ENCODE results near the gene PRUNE2.
A peak's percentile ranks its signal among the peaks of the same experiment; 100 is the strongest.

Gene PRUNE2

GRCh38 chr9:76713381-76713780 lies 192.5 kb downstream of the PRUNE2 start:
- H3K4me3 ChIP-seq (ENCODE audit: low read depth, low read length) = no peak overlapping the region
- no peak for TF ChIP-seq CTCF (IDR thresholded peaks at IDR 0.05; ENCODE audit: low read depth, low read length)
- in situ Hi-C loops (cut with HindIII; ENCODE audit: low sequenced_read_pairs) = no loop called here
- DNase-seq (ENCODE audit: low read depth, low spot score) = no peak

GRCh38 chr9:76709020-76709419 lies 196.9 kb downstream of the PRUNE2 start:
- TF ChIP-seq CTCF (IDR thresholded peaks at IDR 0.05; ENCODE audit: low read depth, low read length) = no peak
- in situ Hi-C loops (cut with HindIII; ENCODE audit: low sequenced_read_pairs) = no loop called here

GRCh38 chr9:76707510-76707909 lies 198.4 kb downstream of the PRUNE2 start:
- TF ChIP-seq CTCF (IDR thresholded peaks at IDR 0.05; ENCODE audit: low read depth, low read length) = no peak
- in situ Hi-C loops (cut with HindIII; ENCODE audit: low sequenced_read_pairs) = no loop called here
- DNase-seq (ENCODE audit: low read depth, low spot score) = no peak
- H3K4me3 ChIP-seq (ENCODE audit: low read depth, low read length) = no peak overlapping the region

More at GRCh38 chr9:76709020-76709419, 196.9 kb downstream of the PRUNE2 start:
- no peak overlapping the region for H3K4me3 ChIP-seq (ENCODE audit: low read depth, low read length)
- DNase-seq (ENCODE audit: low read depth, low spot score) = no peak

GRCh38 chr9:76704593-76705204 lies 201.2 kb downstream of the PRUNE2 start:
- TF ChIP-seq CTCF (IDR thresholded peaks at IDR 0.05; ENCODE audit: low read depth, low read length) = peak; percentile 38
- peak; percentile 89 for DNase-seq (ENCODE audit: low read depth, low spot score)
- no peak overlapping the region for H3K4me3 ChIP-seq (ENCODE audit: low read depth, low read length)
- in situ Hi-C loops (cut with HindIII; ENCODE audit: low sequenced_read_pairs) = no loop called here

GRCh38 chr9:76703270-76703669 lies 202.6 kb downstream of the PRUNE2 start:
- in situ Hi-C loops (cut with HindIII; ENCODE audit: low sequenced_read_pairs) = no loop called here
- TF ChIP-seq CTCF (IDR thresholded peaks at IDR 0.05; ENCODE audit: low read depth, low read length) = no peak
- no peak for DNase-seq (ENCODE audit: low read depth, low spot score)
- H3K4me3 ChIP-seq (ENCODE audit: low read depth, low read length) = no peak overlapping the region

- TF ChIP-seq CTCF (IDR thresholded peaks at IDR 0.05; ENCODE audit: low read depth, low read length) = no peak
- no peak overlapping the region for H3K4me3 ChIP-seq (ENCODE audit: low read depth, low read length)
- in situ Hi-C loops (cut with HindIII; ENCODE audit: low sequenced_read_pairs) = no loop called here
- DNase-seq (ENCODE audit: low read depth, low spot score) = peak; percentile 78
Measured at GRCh38 chr9:76701441-76702039, 204.4 kb downstream of the PRUNE2 start.
